ENCODE data around the gene CR1L. TPM values are rescaled to one million over a fixed set of nuclear protein-coding genes. Genes with fewer than 3 reads are reported as not detected.

The CR1L gene
- total and polyA plus RNA-seq, 9 of the 15 experiments (the other 6 are each of a cell fraction or from before 2014, with no cell fraction given): 10.1 to 74.8 (median 34.3) TPM

DNA sequence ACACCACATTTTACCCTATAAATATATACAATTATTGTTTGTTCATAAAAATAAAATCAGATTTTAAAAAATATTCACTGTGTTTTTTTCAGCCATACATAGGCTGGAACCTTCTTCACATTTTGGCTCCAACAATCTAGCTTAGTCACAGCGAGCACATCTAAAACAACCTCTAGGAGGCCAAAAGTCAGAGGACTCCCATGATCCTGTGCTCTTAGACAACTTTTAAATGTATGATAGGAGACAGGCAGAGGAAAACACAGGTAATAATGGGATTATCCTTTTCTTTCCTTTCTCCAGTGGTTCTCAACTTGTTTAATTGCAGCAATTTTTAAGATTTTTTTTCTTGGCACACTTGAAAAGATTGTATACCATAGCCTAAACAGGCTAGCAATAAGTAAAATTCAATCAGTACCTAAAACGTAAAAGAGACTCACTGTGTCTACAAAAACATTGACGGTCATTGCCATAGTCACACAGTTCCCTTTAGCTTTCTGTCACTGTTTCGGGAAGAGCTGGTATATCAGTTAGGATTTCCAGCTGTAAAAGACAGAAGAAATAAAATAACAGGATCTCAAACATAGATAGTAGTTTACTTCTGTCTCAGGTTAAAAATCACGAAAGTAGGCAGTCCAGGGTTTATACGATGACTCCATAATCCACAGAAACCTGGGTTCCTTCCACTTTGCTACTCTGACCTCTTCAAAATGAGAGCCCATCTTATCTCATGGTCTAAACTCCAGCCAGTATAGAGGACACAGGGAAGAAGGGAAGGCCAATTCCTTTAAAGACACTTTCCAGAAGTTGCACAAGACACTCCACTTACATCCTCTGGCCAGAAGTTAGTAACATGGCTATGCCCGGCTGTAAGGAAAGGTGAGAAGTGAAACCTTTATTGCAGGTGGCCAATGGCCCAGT, 39.2 kb upstream of the CR1L start (continued):
- TF ChIP-seq, protein P1, sequence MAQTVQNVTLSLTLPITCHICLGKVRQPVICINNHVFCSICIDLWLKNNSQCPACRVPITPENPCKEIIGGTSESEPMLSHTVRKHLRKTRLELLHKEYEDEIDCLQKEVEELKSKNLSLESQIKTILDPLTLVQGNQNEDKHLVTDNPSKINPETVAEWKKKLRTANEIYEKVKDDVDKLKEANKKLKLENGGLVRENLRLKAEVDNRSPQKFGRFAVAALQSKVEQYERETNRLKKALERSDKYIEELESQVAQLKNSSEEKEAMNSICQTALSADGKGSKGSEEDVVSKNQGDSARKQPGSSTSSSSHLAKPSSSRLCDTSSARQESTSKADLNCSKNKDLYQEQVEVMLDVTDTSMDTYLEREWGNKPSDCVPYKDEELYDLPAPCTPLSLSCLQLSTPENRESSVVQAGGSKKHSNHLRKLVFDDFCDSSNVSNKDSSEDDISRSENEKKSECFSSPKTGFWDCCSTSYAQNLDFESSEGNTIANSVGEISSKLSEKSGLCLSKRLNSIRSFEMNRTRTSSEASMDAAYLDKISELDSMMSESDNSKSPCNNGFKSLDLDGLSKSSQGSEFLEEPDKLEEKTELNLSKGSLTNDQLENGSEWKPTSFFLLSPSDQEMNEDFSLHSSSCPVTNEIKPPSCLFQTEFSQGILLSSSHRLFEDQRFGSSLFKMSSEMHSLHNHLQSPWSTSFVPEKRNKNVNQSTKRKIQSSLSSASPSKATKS (CRISPR knock-in tag; IDR thresholded peaks at IDR 0.05): no peak
- no peak for TF ChIP-seq ZNF224 (CRISPR knock-in tag; IDR thresholded peaks at IDR 0.05)
- TF ChIP-seq, protein P2, sequence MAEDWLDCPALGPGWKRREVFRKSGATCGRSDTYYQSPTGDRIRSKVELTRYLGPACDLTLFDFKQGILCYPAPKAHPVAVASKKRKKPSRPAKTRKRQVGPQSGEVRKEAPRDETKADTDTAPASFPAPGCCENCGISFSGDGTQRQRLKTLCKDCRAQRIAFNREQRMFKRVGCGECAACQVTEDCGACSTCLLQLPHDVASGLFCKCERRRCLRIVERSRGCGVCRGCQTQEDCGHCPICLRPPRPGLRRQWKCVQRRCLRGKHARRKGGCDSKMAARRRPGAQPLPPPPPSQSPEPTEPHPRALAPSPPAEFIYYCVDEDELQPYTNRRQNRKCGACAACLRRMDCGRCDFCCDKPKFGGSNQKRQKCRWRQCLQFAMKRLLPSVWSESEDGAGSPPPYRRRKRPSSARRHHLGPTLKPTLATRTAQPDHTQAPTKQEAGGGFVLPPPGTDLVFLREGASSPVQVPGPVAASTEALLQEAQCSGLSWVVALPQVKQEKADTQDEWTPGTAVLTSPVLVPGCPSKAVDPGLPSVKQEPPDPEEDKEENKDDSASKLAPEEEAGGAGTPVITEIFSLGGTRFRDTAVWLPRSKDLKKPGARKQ (CRISPR knock-in tag; IDR thresholded peaks at IDR 0.05): no peak
- no peak for TF ChIP-seq SIN3B (IDR thresholded peaks at IDR 0.05; ENCODE audit: low read depth)

DNA sequence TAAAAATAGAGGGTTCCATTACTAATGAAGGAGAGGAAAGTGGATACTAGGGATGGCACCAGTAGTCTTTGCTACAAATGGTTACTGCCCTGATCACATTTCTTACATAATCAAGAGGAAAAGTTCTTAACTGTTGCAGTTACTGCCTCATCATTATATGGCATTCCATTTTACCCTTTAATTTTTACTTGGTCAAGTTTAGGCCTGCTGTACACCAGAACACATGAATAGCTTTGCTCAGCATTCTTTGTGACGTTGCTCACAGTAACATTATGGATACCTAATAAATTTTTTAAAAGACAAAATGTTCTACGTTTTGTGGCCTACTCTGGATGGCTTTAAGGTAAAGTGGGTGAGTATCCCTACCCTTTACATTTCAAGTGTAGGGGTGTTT, 38.6 kb upstream of the CR1L start:
- intact Hi-C loops (cut with micrococcal nuclease): no loop called here
- no peaks in the 10 kb centered on the region for H3K36me3 ChIP-seq (ENCODE audit: control insufficient read depth, insufficient read depth, low read length)
- no peaks in the 10 kb centered on the region for H3K27me3 ChIP-seq (ENCODE audit: control insufficient read depth in 2 of 2, insufficient read depth in 2 of 2, low read length in 2 of 2)
- WGBS (ENCODE audit: insufficient coverage, low coverage, missing lambda C conversion rate): 53% methylated on average over 2 of the region's 2 CpGs
- ATAC-seq: no peak; the same call in 2 of the 3 replicates
- FAIRE-seq: no peak
- peak overlapping the region; percentile 94 for H2AFZ ChIP-seq (ENCODE audit: low read depth, low read length)
- no peaks in the 10 kb centered on the region for H3K79me2 ChIP-seq (ENCODE audit: control insufficient read depth, insufficient read depth, low read length)
- H3K9ac ChIP-seq (ENCODE audit: insufficient read depth in 1 of 2, low read depth in 2 of 2, low read length in 2 of 2): no peak overlapping the region; a peak in 1 of 4 replicates
- H3K4me3 ChIP-seq: no peak overlapping the region
- H3K4me1 ChIP-seq (replicated peaks in 1 of 2; ENCODE audit: control insufficient read depth in 2 of 2, insufficient read depth in 2 of 2, low read length in 2 of 2): peaks cover 0 to 8% of the 10 kb centered on the region in 2 experiments; a peak in 2 of 5 replicates
- no peak overlapping the region; the same call in 1 of the 2 replicates for H3K4me2 ChIP-seq (ENCODE audit: insufficient read depth, low read length)
- in situ Hi-C loops (cut with MboI): no loop called here
- TF ChIP-seq MAFG (tag; conservative IDR thresholded peaks at IDR 0.05) (0 out of 2 replicates have a peak, but pooled peaks have one; percentile 18), ZNF316 (IDR thresholded peaks at IDR 0.05) (peak; percentile 66), DMBX1 (CRISPR knock-in tag; IDR thresholded peaks at IDR 0.05; ENCODE audit: borderline replicate concordance) (peak; percentile 63; the same call in 1 of the 2 replicates), EP400 (IDR thresholded peaks at IDR 0.05) (no peak), NONO (IDR thresholded peaks at IDR 0.05; ENCODE audit: low read depth in 2 of 2, low read length in 1 of 2) (peak in 1 of 2 experiments; percentile 80; a peak in 1 of 4 replicates), C11orf30 (IDR thresholded peaks at IDR 0.05; ENCODE audit: low read depth) (peak; percentile 30; the same call in 1 of the 2 replicates), MAFF (IDR thresholded peaks at IDR 0.05; ENCODE audit: low read length) (peak; percentile 40)
- TF ChIP-seq, protein P3, sequence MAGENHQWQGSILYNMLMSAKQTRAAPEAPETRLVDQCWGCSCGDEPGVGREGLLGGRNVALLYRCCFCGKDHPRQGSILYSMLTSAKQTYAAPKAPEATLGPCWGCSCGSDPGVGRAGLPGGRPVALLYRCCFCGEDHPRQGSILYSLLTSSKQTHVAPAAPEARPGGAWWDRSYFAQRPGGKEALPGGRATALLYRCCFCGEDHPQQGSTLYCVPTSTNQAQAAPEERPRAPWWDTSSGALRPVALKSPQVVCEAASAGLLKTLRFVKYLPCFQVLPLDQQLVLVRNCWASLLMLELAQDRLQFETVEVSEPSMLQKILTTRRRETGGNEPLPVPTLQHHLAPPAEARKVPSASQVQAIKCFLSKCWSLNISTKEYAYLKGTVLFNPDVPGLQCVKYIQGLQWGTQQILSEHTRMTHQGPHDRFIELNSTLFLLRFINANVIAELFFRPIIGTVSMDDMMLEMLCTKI (IDR thresholded peaks at IDR 0.05; ENCODE audit: partially characterized antibody): no peak
- no TSS peak for BruUV-seq (replicated peaks)
- H3K9me3 ChIP-seq (replicated peaks; ENCODE audit: control insufficient read depth, insufficient read depth, low read depth, low read length): no peaks in the 10 kb centered on the region
- H3K9me1 ChIP-seq (ENCODE audit: control insufficient read depth, insufficient read depth, low read length): no peaks in the 10 kb centered on the region
- ChIA-PET POLR2A (interaction anchor here (0.8 to 2.1 kb wide), 8 partner anchors 10 to 80 kb away, joined by 3 to 6 read pairs (median 4); no protein-coding TSS in a partner anchor), CTCF (ENCODE audit: low intra/inter-chr PET ratio) (interaction anchor here (0.6 kb wide), 1 partner anchor 175 kb away, joined by 3 read pairs; no protein-coding TSS in a partner anchor)
- peak overlapping the region; percentile 20; the same call in 1 of the 3 replicates for H3K27ac ChIP-seq (ENCODE audit: extremely low read depth, low read depth, low read length)
- DNase-seq (ENCODE audit: extremely low read depth in 1 of 4, low spot score in 3 of 4): no peak
- no peaks in the 10 kb centered on the region for H4K20me1 ChIP-seq (replicated peaks; ENCODE audit: control insufficient read depth, insufficient read depth, low read length)

Measured in K562 (cell line).